Activated CD4-positive, alpha-beta T cell treated with anti-CD3 and anti-CD28 coated beads for 4 hours (primary cell): Measurements from ENCODE around the gene COL1A1.

Source experiments
- DNase-seq, 2 donors: peaks; one replicate each; pipeline ENCODE4 v3.0.0-alpha.2; 2020

COL1A1 gene

DNA sequence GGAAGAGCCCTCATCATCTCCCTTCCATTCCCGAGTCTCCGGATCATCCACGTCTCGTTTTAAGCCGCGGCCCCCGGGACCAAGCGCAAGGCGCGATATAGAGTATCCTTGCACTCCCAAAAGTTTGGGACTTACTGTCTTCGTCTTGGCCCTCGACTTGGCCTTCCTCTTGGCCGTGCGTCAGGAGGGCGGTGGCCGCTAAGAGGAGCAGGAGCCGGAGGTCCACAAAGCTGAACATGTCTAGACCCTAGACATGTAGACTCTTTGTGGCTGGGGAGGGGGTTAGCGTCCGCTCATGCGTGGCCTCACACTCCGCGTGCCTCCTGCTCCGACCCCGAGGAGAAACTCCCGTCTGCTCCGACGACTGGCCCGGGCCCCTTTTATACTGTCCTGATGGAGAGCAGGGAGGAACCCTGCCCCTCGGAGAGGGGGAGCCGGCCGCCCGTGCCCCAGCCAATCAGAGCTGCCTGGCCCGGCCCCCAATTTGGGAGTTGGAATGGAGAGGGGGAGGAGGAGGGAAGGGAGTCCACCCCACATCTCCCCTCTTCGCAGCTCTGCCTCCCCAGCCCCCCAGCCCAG lies at the start of gene COL1A1:
TSS of gene COL1A1 (minus strand) at position 356 of the 579 bp plus-strand sequence. CDS start at position 238, 118 bp downstream.
- DNase-seq, result no peak

DNA sequence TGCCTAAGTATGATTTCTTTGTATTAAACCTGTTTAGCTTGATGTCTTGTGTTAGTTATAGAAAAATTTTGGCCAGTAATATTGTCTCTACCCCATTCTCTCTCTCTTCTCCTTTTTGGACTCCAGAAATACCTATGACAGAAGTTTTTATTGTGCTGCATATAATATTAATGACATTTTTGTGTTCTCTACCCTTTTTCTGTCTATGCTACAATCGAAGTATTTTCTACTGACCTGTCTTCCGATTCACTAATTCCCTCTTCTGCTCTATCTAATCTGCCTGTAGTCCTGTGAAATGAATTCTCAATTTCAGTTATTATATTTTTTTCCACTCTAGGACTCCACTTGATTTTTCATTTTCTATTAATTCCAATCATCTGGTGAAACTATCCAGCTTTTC lies 46.8 kb upstream of the COL1A1 start:
- no peak for DNase-seq

DNA sequence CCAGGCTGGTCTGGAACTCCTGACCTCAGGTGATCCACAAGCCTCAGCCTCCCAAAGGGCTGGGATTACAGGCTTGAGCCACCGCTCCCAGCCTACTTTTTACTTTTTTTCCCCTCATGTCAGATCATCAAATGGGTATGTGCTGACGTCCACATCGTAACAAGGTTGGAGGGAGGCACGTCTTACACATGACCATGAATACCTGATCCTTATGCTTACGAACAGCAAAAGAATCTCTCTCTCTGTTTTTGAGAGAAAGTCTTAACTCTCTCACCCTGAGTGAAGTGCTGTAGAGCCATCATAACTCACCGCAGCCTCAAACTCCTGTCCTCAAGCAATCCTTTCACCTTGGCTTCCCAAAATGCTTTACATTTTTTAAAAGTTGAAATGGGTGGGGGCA lies 43.3 kb upstream of the COL1A1 start:
- DNase-seq, result no peak

DNA sequence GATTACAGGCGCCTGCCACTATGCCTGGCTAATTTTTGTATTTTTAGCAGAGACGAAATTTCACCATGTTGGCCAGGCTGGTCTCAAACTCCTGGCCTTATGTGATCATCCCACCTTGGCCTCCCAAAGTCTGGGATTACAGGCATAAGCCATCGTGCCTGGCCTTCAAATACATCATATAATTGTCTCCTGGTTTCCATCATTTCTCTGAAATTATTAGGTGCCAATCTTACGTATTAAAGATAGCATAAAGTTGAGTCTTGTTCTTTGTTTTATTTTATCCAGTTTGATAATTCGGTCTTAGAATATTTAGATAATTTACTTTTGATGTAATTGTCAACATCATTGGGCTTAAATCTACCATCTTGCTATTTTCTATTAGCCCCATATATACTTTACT lies 40.0 kb upstream of the COL1A1 start:
- DNase-seq, result no peak

DNA sequence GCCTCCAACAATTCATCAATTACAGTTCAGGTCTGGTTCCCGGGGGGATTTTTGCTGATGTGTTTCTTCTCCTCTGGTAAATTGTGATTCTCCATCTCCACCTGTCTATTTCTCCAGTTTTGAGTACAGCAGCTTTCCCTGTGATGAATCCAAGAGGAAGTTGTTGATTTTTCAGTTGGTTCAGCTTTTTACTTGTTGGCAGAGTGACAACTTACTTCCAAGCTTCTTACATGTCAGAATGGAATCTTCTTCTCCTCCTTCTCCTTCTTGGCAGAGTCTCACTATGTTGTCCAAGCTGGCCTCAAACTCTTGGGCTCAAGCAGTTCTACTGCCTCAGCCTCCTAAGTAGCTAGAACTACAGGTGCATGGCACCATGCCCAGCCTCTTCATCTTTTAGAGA lies 39.4 kb upstream of the COL1A1 start:
- no peak for DNase-seq

DNA sequence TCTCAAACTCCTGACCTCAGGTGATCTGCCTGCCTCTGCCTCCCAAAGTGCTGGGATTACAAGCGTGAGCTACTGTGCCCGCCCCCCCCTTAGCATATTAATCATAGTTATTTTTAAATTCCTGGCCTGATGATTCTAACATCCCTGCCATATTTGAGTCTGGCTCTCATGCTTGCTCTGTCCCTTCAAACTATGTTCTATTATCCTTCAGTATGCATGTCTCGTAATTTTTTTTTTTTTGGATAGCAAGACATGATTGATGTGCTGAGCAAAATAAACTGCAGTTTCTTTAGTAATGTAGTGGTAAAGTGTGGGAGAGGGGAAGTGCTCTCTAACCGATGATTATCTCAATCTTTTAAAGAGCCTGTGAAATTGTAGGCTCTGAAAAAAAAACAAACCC lies 38.5 kb upstream of the COL1A1 start:
- no peak for DNase-seq

DNA sequence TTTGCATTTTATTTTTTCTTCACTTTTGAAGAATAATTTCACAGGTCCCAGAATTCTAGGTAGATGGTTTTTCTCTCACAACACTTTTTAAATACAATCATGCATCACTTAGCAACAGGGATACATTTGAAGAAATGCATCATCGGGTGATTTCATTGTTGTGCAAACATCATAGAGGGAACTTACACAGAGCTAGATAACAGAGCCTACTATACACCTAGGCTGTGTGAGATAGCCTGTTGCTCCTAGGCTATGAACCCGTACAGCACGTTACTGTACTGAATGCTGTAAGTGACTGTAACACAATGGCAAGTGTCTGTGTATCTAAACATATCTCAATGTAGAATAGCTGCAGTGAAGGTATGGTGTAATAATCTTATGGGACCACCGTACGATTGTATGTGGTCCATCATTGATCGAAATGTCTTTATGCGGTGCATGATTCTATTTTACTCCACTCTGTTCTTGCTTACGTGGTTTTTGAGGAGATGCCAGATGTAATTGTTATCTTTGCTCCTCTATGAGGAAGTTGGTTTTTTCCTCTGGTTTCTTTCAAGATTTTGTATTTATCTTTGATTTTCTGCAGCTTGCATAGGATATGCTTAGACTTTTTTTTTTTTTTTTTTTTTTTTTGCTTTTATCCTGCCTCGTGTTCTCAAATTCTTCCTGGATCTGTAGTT lies 37.3 kb upstream of the COL1A1 start:
- DNase-seq, result no peak

DNA sequence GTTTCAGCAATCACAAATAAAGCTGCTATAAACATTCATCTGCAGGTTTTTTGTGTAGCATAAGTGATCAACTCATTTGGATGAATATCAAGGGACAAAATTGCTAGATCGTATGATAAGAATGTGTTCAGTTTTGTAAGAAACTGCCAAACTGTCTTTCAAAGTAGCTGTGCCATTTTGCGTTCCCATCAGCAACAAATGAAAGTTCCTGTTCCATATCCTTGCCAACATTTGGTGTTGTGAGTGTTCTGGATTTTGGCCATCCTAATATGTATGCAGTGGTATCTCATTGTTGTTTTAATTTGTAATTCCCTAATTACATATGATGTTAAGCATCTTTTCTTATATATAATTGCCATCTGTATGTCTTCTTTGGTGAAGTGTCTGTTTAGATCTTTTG lies 36.5 kb upstream of the COL1A1 start:
- DNase-seq, result no peak

DNA sequence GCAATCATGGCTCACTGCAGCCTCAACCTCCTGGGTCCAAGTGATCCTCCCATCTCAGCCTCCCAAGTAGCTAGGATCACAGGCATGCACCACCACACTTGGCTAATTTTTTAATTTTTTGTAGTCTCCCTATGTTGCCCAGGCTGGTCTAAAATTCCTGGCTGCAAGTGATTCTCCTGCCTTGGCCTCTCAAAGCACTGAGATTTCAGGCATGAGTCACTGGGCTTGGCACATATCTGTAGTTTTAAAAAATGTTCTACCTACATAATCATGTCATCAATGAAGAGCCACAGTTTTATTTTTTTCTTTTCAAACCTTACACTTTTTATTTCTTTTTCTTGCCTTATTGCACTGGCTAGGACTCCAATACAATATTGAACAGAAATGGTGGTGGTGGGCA lies 33.1 kb upstream of the COL1A1 start:
- DNase-seq, result no peak

DNA sequence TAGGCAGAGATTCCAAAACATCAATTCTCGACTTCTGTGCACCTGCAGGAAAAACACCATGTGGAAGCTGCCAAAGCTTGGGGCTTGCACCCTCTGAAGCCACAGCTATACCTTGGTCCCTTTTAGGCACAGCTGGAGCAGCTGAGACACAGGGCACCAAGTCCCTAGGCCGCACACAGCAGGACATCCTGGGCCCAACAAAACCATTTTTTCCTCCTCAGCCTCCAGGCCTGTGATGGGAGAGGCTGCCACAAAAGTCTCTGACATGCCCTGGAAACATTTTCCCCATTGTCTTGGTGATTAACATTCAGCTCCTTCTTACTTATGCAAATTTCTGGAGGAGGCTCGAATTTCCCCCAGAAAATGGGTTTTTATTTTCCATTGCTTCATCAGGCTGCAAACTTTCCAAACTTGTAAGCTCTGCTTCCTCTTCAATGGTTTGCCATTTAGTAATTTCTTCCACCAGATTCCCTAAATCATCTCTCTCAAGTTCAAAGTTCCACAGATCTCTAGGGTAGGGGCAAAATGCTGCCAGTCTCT lies 24.3 kb upstream of the COL1A1 start:
- no peak for DNase-seq

DNA sequence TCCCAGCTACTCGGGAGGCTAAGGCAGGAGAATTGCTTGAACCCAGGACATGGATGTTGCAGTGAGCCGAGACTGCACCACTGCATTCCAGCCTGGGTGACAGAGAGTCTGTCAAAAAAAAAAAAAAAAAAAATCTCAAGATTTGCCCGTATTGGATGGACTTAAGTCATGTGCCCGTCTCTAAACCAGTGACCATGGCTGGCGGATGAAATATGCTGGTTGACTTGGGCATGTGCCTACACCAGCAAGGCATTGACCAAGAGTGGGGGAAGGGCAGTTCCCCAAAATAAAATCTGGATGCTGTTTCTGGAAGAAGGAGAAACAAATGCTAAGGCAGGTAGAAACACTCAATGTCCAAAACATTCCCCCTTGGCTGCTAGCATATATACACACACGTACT lies 21.5 kb upstream of the COL1A1 start:
- no peak for DNase-seq

DNA sequence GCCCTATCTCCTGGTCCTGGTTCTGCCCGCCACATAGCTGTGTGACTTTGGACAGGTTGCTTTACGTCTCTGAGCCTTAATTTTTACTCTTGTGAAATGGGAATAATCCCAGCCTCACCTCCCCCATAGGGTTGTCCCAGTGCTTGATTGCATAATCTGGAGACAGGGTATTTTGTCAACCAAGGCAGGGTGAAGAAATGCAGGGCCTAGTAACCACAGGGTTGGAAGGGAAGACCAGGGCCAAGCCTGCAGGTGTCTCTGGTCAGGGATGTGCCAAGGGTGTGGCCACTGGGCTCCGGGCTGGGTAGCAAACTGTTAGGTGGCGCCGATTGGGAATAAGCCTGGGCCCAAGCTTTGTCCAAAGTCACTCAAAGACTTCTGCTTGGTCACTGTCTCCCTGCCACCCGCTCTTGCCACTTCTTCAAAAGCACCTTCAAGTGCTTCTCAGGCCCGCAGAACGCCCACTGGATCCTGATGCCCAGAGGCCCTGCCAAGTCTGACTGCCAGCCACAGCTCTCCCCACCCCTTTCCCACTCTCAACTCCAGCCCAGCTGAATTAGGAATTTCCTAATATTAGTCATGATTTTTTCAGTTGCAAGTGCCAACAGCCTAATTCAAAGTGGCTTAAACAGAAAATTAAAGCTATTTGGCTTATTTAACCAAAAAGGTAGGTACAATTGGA lies 20.6 kb upstream of the COL1A1 start:
- DNase-seq, result no peak

DNA sequence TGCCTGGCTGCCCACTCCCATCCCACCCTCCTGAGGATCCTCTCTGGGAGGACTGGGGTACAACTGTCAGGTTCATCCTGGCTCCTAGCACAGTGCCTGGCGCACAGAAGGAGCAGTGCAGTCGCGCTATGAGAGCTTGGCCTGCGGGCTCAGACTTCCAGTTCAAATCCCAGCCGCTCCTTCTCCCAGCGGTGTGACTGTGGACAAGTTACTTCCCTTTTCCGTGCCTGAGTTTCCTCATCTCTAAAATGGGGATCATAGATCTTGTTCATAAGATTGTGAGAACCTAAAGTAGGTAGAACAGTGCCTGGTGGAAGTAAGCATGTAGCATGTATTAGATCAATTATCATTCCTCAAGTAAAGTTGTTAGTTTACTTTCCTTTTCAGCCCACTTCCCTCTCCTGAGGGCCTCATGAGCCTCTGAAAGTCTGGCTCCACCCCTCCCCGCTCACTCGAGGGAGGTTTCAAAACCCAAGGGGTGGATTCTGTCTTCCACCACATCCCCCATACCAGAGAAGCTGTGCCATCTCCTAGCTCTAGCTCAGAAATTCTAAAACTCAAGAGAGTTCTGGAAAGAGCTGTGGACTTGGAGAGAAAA lies 19.9 kb upstream of the COL1A1 start:
- no peak for DNase-seq

DNA sequence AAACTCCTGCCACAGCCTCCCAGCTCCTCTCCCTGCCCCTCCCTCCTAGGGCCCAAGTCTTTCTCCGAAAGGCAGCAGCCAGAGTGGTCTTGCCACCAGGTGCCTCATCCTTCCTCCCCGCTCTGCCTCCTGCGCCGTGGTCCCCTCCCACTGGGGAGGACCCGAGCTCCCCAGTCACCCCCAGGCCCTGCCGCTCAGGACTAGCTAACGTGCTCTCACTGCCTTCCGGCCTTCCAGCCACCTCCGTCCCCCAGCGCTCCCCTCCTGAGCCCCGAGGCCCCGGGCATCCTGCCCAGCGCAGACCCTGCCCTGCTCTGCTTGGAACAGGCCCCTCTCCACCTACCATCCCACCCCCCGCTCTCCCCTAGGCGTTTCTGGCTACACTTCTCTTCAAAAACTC lies 19.4 kb upstream of the COL1A1 start:
- DNase-seq, result no peak

DNA sequence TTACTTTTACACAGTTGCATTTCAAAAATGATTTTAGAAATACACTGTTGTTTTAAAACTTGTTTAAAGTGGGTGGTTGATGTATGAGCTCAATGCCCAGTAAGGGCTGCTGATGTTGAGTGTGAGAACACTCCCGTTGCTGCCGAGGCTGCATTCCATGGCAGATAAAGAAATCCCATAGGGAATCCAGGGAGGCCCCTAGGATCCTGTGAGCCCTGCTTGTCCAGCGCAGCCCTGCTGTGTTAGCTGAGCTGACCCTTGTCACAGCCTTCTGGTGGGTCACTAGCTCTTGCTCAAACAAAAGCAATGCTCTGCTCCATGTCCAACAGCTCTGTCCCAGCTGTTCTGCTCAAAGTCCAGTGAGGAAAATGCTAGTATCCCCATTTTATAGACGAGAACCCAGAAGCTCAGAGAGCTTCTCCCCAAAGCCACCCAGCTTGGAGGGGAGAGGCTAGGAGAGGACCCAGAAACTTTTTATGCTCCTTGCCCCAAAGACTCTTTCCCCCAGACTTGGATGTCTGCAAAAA lies 18.6 kb upstream of the COL1A1 start:
- no peak for DNase-seq

DNA sequence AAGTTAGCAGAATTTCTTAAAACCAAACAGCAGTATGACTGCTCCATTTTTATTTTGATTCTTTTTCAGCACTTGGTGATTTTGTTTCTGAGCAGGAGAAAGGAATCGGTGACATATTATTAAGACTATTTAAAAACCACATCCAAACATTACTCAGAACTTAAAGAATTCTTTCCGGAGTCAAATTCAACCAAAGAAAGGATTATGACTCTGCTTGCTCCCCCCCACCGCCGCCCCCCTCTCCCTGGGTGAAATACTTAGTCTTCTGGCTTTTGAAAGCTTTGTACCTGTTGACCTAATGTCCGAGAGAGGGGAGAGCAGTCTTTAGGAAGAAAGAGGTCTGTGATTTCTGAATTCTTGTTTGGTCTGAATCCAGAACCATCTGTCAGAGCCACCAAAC lies 17.9 kb upstream of the COL1A1 start:
- no peak for DNase-seq

DNA sequence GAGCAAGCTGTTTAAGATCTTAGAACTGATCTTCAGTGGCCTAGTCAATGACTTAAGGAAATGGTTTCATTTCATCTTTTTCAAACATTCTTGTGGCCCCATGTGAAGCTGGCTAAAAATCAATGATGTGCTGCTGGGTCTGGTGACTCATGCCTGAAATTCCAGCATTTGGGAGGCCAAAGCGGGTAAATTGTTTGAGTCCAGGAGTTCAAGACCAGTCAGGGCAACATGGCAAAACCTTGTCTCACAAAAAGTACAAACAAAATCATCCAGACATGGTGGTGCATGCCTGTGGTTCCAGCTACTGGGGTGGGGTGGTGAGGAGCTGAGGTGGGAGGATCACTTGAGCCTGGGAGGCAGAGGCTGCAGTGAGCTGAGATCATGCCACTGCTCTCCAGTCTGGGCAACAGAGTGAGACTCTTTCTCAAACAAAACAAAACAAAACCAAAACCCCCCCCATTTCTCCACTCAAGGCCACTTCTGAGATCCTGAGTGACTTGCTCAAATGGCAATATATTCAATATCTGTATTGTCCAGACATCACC lies 17.4 kb upstream of the COL1A1 start:
- no peak for DNase-seq

DNA sequence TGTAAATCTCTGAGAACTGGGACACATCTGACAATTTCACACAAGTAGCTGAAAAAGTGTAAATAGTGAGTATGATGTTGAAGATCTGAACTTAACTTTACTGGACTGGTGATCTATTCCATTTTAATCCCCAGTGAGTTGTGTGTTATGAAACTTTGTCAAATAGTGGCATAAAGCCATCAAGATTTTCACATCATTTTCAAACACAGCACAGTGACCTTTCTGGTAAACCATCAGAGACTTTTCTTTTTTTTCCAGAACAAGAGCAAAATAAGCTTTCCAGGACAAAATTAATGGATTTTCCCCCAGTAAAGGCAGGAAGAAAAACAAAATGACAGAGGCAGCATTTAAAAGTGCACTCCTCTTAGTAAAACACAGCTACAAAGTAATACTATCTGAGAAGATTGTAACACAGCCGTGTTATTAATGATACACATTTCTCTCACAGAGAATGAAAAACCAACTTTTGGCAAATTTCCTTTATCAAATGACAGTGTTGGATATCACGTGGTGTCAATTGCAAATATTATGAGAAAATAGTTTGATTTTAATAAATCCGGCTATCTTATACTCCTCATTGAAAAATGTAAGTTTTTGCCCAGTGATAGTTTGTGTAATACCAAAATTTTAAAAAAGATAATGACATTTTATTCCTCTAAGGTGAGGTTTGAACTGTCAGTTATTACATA lies 16.8 kb upstream of the COL1A1 start:
- no peak for DNase-seq

DNA sequence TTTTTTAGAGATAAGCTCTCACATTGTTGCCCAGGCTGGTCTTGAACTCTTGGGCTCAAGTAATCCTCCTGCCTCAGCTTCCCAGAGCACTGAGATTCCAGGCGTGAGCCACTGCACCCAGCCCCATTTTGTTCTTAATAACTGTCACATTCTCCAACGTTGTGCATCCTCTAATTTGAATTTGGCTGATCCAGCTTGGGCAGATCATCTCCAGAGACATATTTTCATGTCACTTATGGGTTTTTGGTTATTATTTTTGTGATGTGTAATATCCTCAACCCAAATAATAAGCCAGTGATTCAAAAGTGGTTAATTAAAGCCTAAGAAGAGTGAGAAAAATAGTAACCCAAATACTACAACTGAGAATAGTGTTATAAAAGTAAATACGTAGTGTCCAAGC lies 16.2 kb upstream of the COL1A1 start:
- DNase-seq, result no peak

DNA sequence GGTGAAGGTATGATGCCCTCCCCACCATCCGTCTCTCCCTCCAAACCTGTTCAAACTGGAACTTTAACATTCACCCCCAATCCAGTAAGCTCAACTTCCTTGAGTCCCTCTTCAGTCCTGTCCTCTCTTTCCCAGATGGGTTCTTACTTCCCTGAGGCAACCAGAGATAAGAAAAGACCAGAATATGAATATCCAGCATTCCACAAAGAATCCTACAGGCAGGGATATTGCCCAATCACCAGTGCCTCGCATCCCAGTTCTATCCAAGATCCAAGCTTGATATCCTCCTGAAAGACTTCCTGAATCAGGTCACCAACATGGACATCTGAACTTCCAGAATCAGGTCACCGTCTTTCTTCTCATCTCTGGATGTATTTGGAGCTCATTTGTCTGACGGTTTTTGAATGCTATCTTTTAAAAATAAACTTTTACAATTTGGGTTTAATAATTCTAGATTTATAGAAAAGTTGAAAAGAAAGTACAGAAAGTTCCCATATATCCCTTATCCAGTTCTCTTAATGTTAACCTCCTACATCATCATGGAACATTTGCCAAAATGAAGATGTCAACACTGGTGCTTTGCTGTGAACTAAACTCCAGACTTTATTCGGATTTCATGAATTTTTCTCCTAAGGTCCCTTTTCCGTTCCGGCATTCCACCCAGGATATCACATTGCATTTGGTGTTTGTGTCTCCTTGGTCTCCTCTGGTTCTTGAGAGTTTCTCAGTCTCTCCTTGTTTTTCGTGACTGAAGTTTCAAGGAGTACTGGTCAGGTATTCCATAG lies 13.7 kb upstream of the COL1A1 start:
- no peak for DNase-seq
